GM12891 (cell line): Measurements from ENCODE around the gene ANKS1B.

ENCODE experiments used
- POLR2A ChIP-seq: IDR thresholded peaks from 2 replicates; pipeline ENCODE4 v1.6.1; 2011; ENCODE audit warnings: low read depth, low read length, control low read depth
- POLR2AphosphoS5 ChIP-seq: IDR thresholded peaks from 2 replicates; pipeline ENCODE4 v1.6.1; 2011; ENCODE audit warnings: low read depth, low read length, control low read depth
- POU2F2 ChIP-seq: IDR thresholded peaks from 2 replicates; pipeline ENCODE4 v1.6.1; 2011; ENCODE audit warnings: low read depth, mild to moderate bottlenecking, control low read depth, low read length, moderate library complexity

DNA sequence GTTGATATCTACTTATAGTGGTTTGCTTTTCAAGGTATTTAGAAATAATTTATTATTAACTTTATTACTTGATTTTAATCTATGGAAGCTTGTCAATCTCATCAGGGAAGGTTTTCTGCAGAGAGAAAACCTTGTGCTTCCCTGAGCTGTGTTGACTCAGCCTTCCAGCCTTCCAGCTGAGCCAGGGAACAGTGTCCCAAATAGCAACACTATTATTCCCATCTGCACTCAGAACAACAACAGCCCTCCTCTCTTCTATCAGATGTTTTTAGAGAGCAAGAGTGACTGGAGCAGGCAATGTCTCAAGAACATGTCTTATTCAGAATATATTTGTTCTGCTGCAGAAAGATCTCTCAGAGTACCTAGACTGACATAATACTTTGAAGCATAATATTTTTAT lies 727.1 kb downstream of the ANKS1B start:
- TF ChIP-seq POU2F2 (no peak), POLR2A (no peak), POLR2AphosphoS5 (no peak)
